ENCODE data around the gene TMEM39A.

TMEM39A gene

GRCh38 chr3:119483101-119483500 is 19.7 kb upstream of the TMEM39A start:
- H3K36me3 Mint-ChIP-seq: peaks cover 4% of the 10 kb centered on the region
- H3K4me1 Mint-ChIP-seq (ENCODE audit: low read depth): peaks cover 1% of the 10 kb centered on the region
- H3K27ac Mint-ChIP-seq: no peak overlapping the region
- no peaks in the 10 kb centered on the region for H3K9me3 Mint-ChIP-seq (ENCODE audit: low read depth)
- no peaks in the 10 kb centered on the region for H3K27me3 Mint-ChIP-seq
- H3K4me3 Mint-ChIP-seq: no peak overlapping the region

- Mint-ChIP-seq H3K4me3 (no peak overlapping the region), H3K4me1 (ENCODE audit: low read depth) (peaks cover 1% of the 10 kb centered on the region), H3K27ac (no peak overlapping the region), H3K27me3 (no peaks in the 10 kb centered on the region), H3K9me3 (ENCODE audit: low read depth) (no peaks in the 10 kb centered on the region), H3K36me3 (peaks cover 7% of the 10 kb centered on the region)
These were observed 17.7 kb upstream of the TMEM39A start for GRCh38 chr3:119481079-119481478.

GRCh38 chr3:119470866-119471265 is 7.5 kb upstream of the TMEM39A start:
- Mint-ChIP-seq H3K4me3 (peak overlapping the region; percentile 95), H3K4me1 (ENCODE audit: low read depth) (peaks cover 35% of the 10 kb centered on the region), H3K27ac (peak overlapping the region; percentile 62), H3K36me3 (peaks cover 9% of the 10 kb centered on the region), H3K27me3 (no peaks in the 10 kb centered on the region), H3K9me3 (ENCODE audit: low read depth) (no peaks in the 10 kb centered on the region)

- Mint-ChIP-seq H3K4me1 (ENCODE audit: low read depth) (peaks cover 32% of the 10 kb centered on the region), H3K4me3 (peak overlapping the region; percentile 95), H3K27ac (peak overlapping the region; percentile 93), H3K27me3 (no peaks in the 10 kb centered on the region), H3K36me3 (peaks cover 5% of the 10 kb centered on the region), H3K9me3 (ENCODE audit: low read depth) (no peaks in the 10 kb centered on the region)
These were observed 6.2 kb upstream of the TMEM39A start for GRCh38 chr3:119469418-119470189.

- Mint-ChIP-seq H3K9me3 (ENCODE audit: low read depth) (no peaks in the 10 kb centered on the region), H3K4me1 (ENCODE audit: low read depth) (peaks cover 42% of the 10 kb centered on the region), H3K4me3 (peak overlapping the region; percentile 95), H3K27me3 (no peaks in the 10 kb centered on the region), H3K27ac (peak overlapping the region; percentile 93), H3K36me3 (peaks cover 8% of the 10 kb centered on the region)
These were observed 4.6 kb upstream of the TMEM39A start for GRCh38 chr3:119468041-119468440.

GRCh38 chr3:119457246-119457645 is 6.2 kb downstream of the TMEM39A start:
- Mint-ChIP-seq H3K36me3 (peaks cover 15% of the 10 kb centered on the region), H3K4me3 (no peak overlapping the region), H3K9me3 (ENCODE audit: low read depth) (no peaks in the 10 kb centered on the region), H3K27me3 (no peaks in the 10 kb centered on the region), H3K4me1 (ENCODE audit: low read depth) (peaks cover 34% of the 10 kb centered on the region), H3K27ac (no peak overlapping the region)

- no peak overlapping the region for H3K27ac Mint-ChIP-seq
- H3K36me3 Mint-ChIP-seq: peaks cover 15% of the 10 kb centered on the region
- no peak overlapping the region for H3K4me3 Mint-ChIP-seq
- H3K27me3 Mint-ChIP-seq: no peaks in the 10 kb centered on the region
- peaks cover 28% of the 10 kb centered on the region for H3K4me1 Mint-ChIP-seq (ENCODE audit: low read depth)
- H3K9me3 Mint-ChIP-seq (ENCODE audit: low read depth): no peaks in the 10 kb centered on the region
These were observed 6.9 kb downstream of the TMEM39A start for GRCh38 chr3:119456469-119456868.

- no peaks in the 10 kb centered on the region for H3K9me3 Mint-ChIP-seq (ENCODE audit: low read depth)
- H3K4me1 Mint-ChIP-seq (ENCODE audit: low read depth): peaks cover 9% of the 10 kb centered on the region
- no peaks in the 10 kb centered on the region for H3K27me3 Mint-ChIP-seq
- no peak overlapping the region for H3K27ac Mint-ChIP-seq
- H3K4me3 Mint-ChIP-seq: no peak overlapping the region
- peaks cover 15% of the 10 kb centered on the region for H3K36me3 Mint-ChIP-seq
These were observed 9.6 kb downstream of the TMEM39A start for GRCh38 chr3:119453822-119454221.

GRCh38 chr3:119444590-119444989 is 18.8 kb downstream of the TMEM39A start:
- H3K36me3 Mint-ChIP-seq: peaks cover 27% of the 10 kb centered on the region
- H3K27me3 Mint-ChIP-seq: no peaks in the 10 kb centered on the region
- H3K9me3 Mint-ChIP-seq (ENCODE audit: low read depth): no peaks in the 10 kb centered on the region
- no peak overlapping the region for H3K27ac Mint-ChIP-seq
- no peaks in the 10 kb centered on the region for H3K4me1 Mint-ChIP-seq (ENCODE audit: low read depth)
- H3K4me3 Mint-ChIP-seq: no peak overlapping the region

GRCh38 chr3:119443179-119443578 is 20.2 kb downstream of the TMEM39A start:
- H3K9me3 Mint-ChIP-seq (ENCODE audit: low read depth): no peaks in the 10 kb centered on the region
- no peaks in the 10 kb centered on the region for H3K4me1 Mint-ChIP-seq (ENCODE audit: low read depth)
- H3K36me3 Mint-ChIP-seq: peaks cover 28% of the 10 kb centered on the region
- no peaks in the 10 kb centered on the region for H3K27me3 Mint-ChIP-seq
- no peak overlapping the region for H3K27ac Mint-ChIP-seq
- no peak overlapping the region for H3K4me3 Mint-ChIP-seq

- Mint-ChIP-seq H3K4me1 (ENCODE audit: low read depth) (no peaks in the 10 kb centered on the region), H3K4me3 (no peak overlapping the region), H3K27ac (no peak overlapping the region)
These were observed 25.6 kb downstream of the TMEM39A start for GRCh38 chr3:119437691-119438258.

GRCh38 chr3:119436977-119437376 is 26.4 kb downstream of the TMEM39A start:
- Mint-ChIP-seq H3K27me3 (no peaks in the 10 kb centered on the region), H3K27ac (no peak overlapping the region), H3K4me1 (ENCODE audit: low read depth) (no peaks in the 10 kb centered on the region), H3K9me3 (ENCODE audit: low read depth) (no peaks in the 10 kb centered on the region), H3K36me3 (peaks cover 61% of the 10 kb centered on the region), H3K4me3 (no peak overlapping the region)

More at GRCh38 chr3:119437691-119438258, 25.6 kb downstream of the TMEM39A start:
- Mint-ChIP-seq H3K9me3 (ENCODE audit: low read depth) (no peaks in the 10 kb centered on the region), H3K27me3 (no peaks in the 10 kb centered on the region), H3K36me3 (peaks cover 62% of the 10 kb centered on the region)

- H3K4me1 Mint-ChIP-seq (ENCODE audit: low read depth): no peaks in the 10 kb centered on the region
- peaks cover 11% of the 10 kb centered on the region for H3K9me3 Mint-ChIP-seq (ENCODE audit: low read depth)
- no peaks in the 10 kb centered on the region for H3K27me3 Mint-ChIP-seq
- no peak overlapping the region for H3K4me3 Mint-ChIP-seq
- peaks cover 66% of the 10 kb centered on the region for H3K36me3 Mint-ChIP-seq
- H3K27ac Mint-ChIP-seq: no peak overlapping the region
These were observed 28.7 kb downstream of the TMEM39A start for GRCh38 chr3:119434703-119435102.

GRCh38 chr3:119433613-119434325 is 29.6 kb downstream of the TMEM39A start:
- Mint-ChIP-seq H3K4me1 (ENCODE audit: low read depth) (no peaks in the 10 kb centered on the region), H3K9me3 (ENCODE audit: low read depth) (peaks cover 15% of the 10 kb centered on the region), H3K4me3 (no peak overlapping the region), H3K36me3 (peaks cover 73% of the 10 kb centered on the region), H3K27me3 (no peaks in the 10 kb centered on the region), H3K27ac (no peak overlapping the region)

- H3K27ac Mint-ChIP-seq: no peak overlapping the region
- H3K9me3 Mint-ChIP-seq (ENCODE audit: low read depth): peaks cover 32% of the 10 kb centered on the region
- no peaks in the 10 kb centered on the region for H3K4me1 Mint-ChIP-seq (ENCODE audit: low read depth)
- no peak overlapping the region for H3K4me3 Mint-ChIP-seq
- H3K27me3 Mint-ChIP-seq: no peaks in the 10 kb centered on the region
- peaks cover 47% of the 10 kb centered on the region for H3K36me3 Mint-ChIP-seq
These were observed 34.9 kb downstream of the TMEM39A start for GRCh38 chr3:119428538-119428937.
